IMR-90 (cell line): ENCODE results near the gene CLSTN1. TPM values are rescaled to one million over a fixed set of nuclear protein-coding genes. Genes with fewer than 3 reads are reported as not detected.

Experiments used
- ATAC-seq: fragments of 200-7000 bp; cut with Tn5 transposase; 2 replicates; pipeline ENCODE4 v1.9.1; 2020; ENCODE audit warnings: low read depth, mild to moderate bottlenecking, moderate library complexity
- BruUV-seq: library from RNA; stranded (reverse); fragments of 400-500 nt; replicated peaks from 2 replicates; lab custom pipeline; 2021; lab: Mats Ljungman, UMichigan
- CTCF ChIA-PET: fragments of 300-600 bp; formaldehyde crosslinking; extraction: SDS; loops from one replicate; lab custom pipeline; 2021; ENCODE audit warnings: antibody characterized with exemption; lab: Yijun Ruan, JAX
- POLR2A ChIA-PET: fragments of 300-600 bp; sonication (Branson Sonifier 250); formaldehyde crosslinking; loops from one replicate; lab custom pipeline; 2022; ENCODE audit warnings: antibody characterized with exemption; ENCODE audit not compliant: unreplicated experiment; lab: Charles Lee
- DNase-seq: peaks from one replicate; pipeline ENCODE4 v3.0.0; 2013
- H2AFZ ChIP-seq: replicated peaks from 2 replicates; pipeline ENCODE3; 2013; ENCODE audit warnings: low read length, mild to moderate bottlenecking; ENCODE audit not compliant: poor library complexity
- H2AK5ac ChIP-seq: 2 replicates; pipeline ENCODE4 v1.6.1; 2013; ENCODE audit warnings: low read depth, low read length, inconsistent platforms
- H2AK9ac ChIP-seq: replicated peaks from 2 replicates; pipeline ENCODE3; 2013; ENCODE audit warnings: mild to moderate bottlenecking, low read depth, low read length, moderate library complexity; ENCODE audit not compliant: poor library complexity
- H2BK120ac ChIP-seq: 2 replicates; pipeline ENCODE4 v1.6.1; 2013; ENCODE audit warnings: low read depth, low read length, inconsistent platforms
- H2BK15ac ChIP-seq: 3 replicates; pipeline ENCODE4 v1.6.1; 2013; ENCODE audit warnings: low read depth, low read length, inconsistent platforms
- H2BK20ac ChIP-seq: 2 replicates; pipeline ENCODE4 v1.6.1; 2013; ENCODE audit warnings: low read depth, mild to moderate bottlenecking, inconsistent platforms, low read length, moderate library complexity
- H2BK5ac ChIP-seq: 2 replicates; pipeline ENCODE4 v1.6.1; 2013; ENCODE audit warnings: mild to moderate bottlenecking, low read depth, low read length, inconsistent platforms; ENCODE audit not compliant: poor library complexity, severe bottlenecking
- H3K14ac ChIP-seq: replicated peaks from 2 replicates; pipeline ENCODE4 v1.6.1; 2013; ENCODE audit warnings: low read depth, low read length, inconsistent platforms
- H3K18ac ChIP-seq: 2 replicates; pipeline ENCODE4 v1.6.1; 2013; ENCODE audit warnings: low read depth, low read length, control low read depth
- H3K23ac ChIP-seq: 2 replicates; pipeline ENCODE4 v1.6.1; 2013; ENCODE audit warnings: low read depth, low read length, inconsistent platforms
- H3K27ac ChIP-seq: 2 replicates; pipeline ENCODE4 v1.5.1; 2013; ENCODE audit warnings: mild to moderate bottlenecking, control low read depth, low read length; ENCODE audit not compliant: insufficient read depth
- H3K27me3 ChIP-seq: 2 replicates; pipeline ENCODE4 v1.6.1; 2013; ENCODE audit warnings: low read length; ENCODE audit not compliant: control insufficient read depth, insufficient read depth
- H3K36me3 ChIP-seq: 2 replicates; pipeline ENCODE4 v1.6.1; 2013; ENCODE audit warnings: low read length, mixed read lengths; ENCODE audit not compliant: control insufficient read depth, insufficient read depth
- H3K4ac ChIP-seq: 2 replicates; pipeline ENCODE4 v1.6.1; 2013; ENCODE audit warnings: low read depth, low read length, inconsistent platforms
- H3K4me1 ChIP-seq: 2 replicates; pipeline ENCODE4 v1.6.1; 2013; ENCODE audit warnings: low read length, mixed read lengths; ENCODE audit not compliant: control insufficient read depth, insufficient read depth
- H3K4me2 ChIP-seq: 2 replicates; pipeline ENCODE4 v1.6.1; 2013; ENCODE audit warnings: low read depth, mild to moderate bottlenecking, control low read depth, low read length, moderate library complexity
- H3K4me3 ChIP-seq: 2 replicates; pipeline ENCODE4 v1.5.1; 2013; ENCODE audit warnings: low read depth, mild to moderate bottlenecking, control low read depth, low read length, moderate library complexity; ENCODE audit not compliant: insufficient read depth
- H3K56ac ChIP-seq: 2 replicates; pipeline ENCODE4 v1.6.1; 2013; ENCODE audit warnings: low read length, inconsistent platforms; ENCODE audit not compliant: insufficient read depth; ENCODE audit errors: extremely low read depth
- H3K79me1 ChIP-seq, 2 experiments: 2 replicates each; pipeline ENCODE4 v1.6.1; 2013; ENCODE audit warnings: low read length in 2 of 2, inconsistent platforms in 1 of 2, low read depth in 1 of 2
- H3K9ac ChIP-seq: 2 replicates; pipeline ENCODE4 v1.6.1; 2013; ENCODE audit warnings: low read depth, low read length, control low read depth
- H3K9me1 ChIP-seq: 2 replicates; pipeline ENCODE4 v1.6.1; 2013; ENCODE audit warnings: low read length, inconsistent platforms; ENCODE audit not compliant: insufficient read depth
- H3K9me3 ChIP-seq: 2 replicates; pipeline ENCODE4 v1.6.1; 2013; ENCODE audit warnings: low read length; ENCODE audit not compliant: control insufficient read depth, insufficient read depth
- H4K20me1 ChIP-seq: 2 replicates; pipeline ENCODE4 v1.6.1; 2013; ENCODE audit warnings: low read length, inconsistent platforms; ENCODE audit not compliant: insufficient read depth
- H4K5ac ChIP-seq: 2 replicates; pipeline ENCODE4 v1.6.1; 2013; ENCODE audit warnings: mild to moderate bottlenecking, low read depth, low read length, control low read depth
- H4K8ac ChIP-seq, 2 experiments: 2 replicates each; pipeline ENCODE4 v1.6.1; 2013; ENCODE audit warnings: low read depth in 2 of 2, low read length in 2 of 2, control low read depth in 1 of 2, inconsistent platforms in 1 of 2
- H4K91ac ChIP-seq: 2 replicates; pipeline ENCODE4 v1.6.1; 2013; ENCODE audit warnings: low read depth, low read length, inconsistent platforms; ENCODE audit not compliant: insufficient read depth
- BHLHE40 ChIP-seq: fragments of 150-350 bp; IDR thresholded peaks from 2 replicates; pipeline ENCODE4 v1.6.1; 2016; ENCODE audit warnings: mild to moderate bottlenecking, low read depth, low read length
- CEBPB ChIP-seq: IDR thresholded peaks from 2 replicates; pipeline ENCODE4 v1.6.1; 2012; ENCODE audit warnings: low read depth, low read length, improper control_type of control experiment
- CHD1 ChIP-seq: IDR thresholded peaks from 2 replicates; pipeline ENCODE4 v1.6.1; 2012; ENCODE audit warnings: low read depth, low read length, improper control_type of control experiment
- FOS ChIP-seq: fragments of 150-350 bp; IDR thresholded peaks from 2 replicates; pipeline ENCODE4 v1.6.1; 2016; ENCODE audit warnings: low read depth, low read length
- MAFK ChIP-seq: IDR thresholded peaks from 2 replicates; pipeline ENCODE4 v1.6.1; 2012; ENCODE audit warnings: low read depth, low read length, improper control_type of control experiment
- MXI1 ChIP-seq: IDR thresholded peaks from 2 replicates; pipeline ENCODE4 v1.6.1; 2012; ENCODE audit warnings: low read depth, mild to moderate bottlenecking, low read length, moderate library complexity, borderline replicate concordance
- NFE2L2 ChIP-seq: fragments of 150-350 bp; IDR thresholded peaks from 2 replicates; pipeline ENCODE4 v1.6.1; 2016; ENCODE audit warnings: low read depth, mild to moderate bottlenecking, low read length
- RAD21 ChIP-seq: IDR thresholded peaks from 2 replicates; pipeline ENCODE4 v1.6.1; 2012; ENCODE audit warnings: low read length, improper control_type of control experiment
- RCOR1 ChIP-seq: IDR thresholded peaks from 2 replicates; pipeline ENCODE4 v1.6.1; 2012; ENCODE audit warnings: mild to moderate bottlenecking, low read length, improper control_type of control experiment; ENCODE audit not compliant: insufficient replicate concordance
- SMC3 ChIP-seq: fragments of 150-350 bp; IDR thresholded peaks from 2 replicates; pipeline ENCODE4 v1.6.1; 2016; ENCODE audit warnings: low read depth, mild to moderate bottlenecking, antibody characterized with exemption, low read length, moderate library complexity
- WGBS, 2 experiments: methylation state at CpG; one replicate each; pipeline versions ENCODE4 v1.1.5 to v1.1.7; 2013; ENCODE audit warnings: missing lambda C conversion rate in 2 of 2; ENCODE audit not compliant: insufficient read length in 1 of 2; ENCODE audit errors: extremely low coverage in 2 of 2; 5-methylcytosine and 5-hydroxymethylcytosine counted together
- dilution Hi-C: fragments of 300-500 bp; cut with HindIII; formaldehyde crosslinking; loops from one replicate; pipeline ENCODE4 v1.14.3; 2018; ENCODE audit warnings: low sequenced_read_pairs; ENCODE audit not compliant: unreplicated experiment
- in situ Hi-C: fragments of 300-500 bp; cut with MboI; formaldehyde crosslinking; loops from 3 replicates; pipeline ENCODE4 v1.14.3; 2019; ENCODE audit warnings: low sequenced_read_pairs, inconsistent platforms, mixed read lengths
- intact Hi-C: fragments of 100-400 bp; cut with micrococcal nuclease; formaldehyde crosslinking; loops from 2 replicates; pipeline ENCODE4 v1.10.0; 2022
- polyA plus RNA-seq, 3 experiments: library from polyadenylated mRNA; depleted of rRNA; stranded (reverse); fragments of >200 nt; gene quantifications; 2 replicates each; pipeline ENCODE4 v1.2.3, GENCODE V29; 2012; ENCODE audit warnings: low replicate concordance in 1 of 3
- total RNA-seq: library from RNA; depleted of rRNA; stranded (reverse); fragments of >200 nt; gene quantifications from 2 replicates; pipeline ENCODE4 v1.2.3, GENCODE V29; 2012
- TF ChIP-seq, protein P1 (sequence below): fragments of 150-350 bp; IDR thresholded peaks from 2 replicates; pipeline ENCODE4 v1.6.1; 2017; ENCODE audit warnings: mild to moderate bottlenecking, antibody characterized with exemption, low read length, low read depth
- TF ChIP-seq, protein P2 (sequence below): fragments of 150-350 bp; IDR thresholded peaks from 2 replicates; pipeline ENCODE4 v1.6.1; 2016; ENCODE audit warnings: low read depth, mild to moderate bottlenecking, low read length, moderate library complexity, borderline replicate concordance
- TF ChIP-seq, protein P3 (sequence below): conservative IDR thresholded peaks from 2 replicates; pipeline ENCODE4 v1.5.1; 2012; ENCODE audit warnings: mild to moderate bottlenecking, low read depth, low read length, improper control_type of control experiment

The CLSTN1 gene
- total and polyA plus RNA-seq, 2 of the 4 experiments (the other 2 are of a cell fraction): 30.1 to 72.2 TPM

DNA sequence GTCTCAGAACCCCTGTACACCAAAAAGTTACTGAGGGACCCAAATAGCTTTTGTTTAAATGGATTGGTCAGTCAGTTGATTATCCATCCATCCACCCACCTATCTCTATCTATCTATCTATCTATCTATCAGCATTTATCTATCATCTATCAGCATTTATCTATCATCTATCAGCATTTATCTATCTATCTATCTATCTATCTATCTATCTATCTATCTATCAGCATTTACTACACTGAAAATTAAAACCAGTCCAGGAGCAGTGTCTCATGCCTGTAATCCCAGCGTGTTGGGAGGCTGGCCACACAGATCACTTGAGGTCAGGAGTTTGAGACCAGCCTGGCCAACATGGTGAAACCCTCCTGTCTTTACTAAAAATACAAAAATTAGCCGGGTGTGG lies 47.1 kb downstream of the CLSTN1 start:
- no peak overlapping the region for H3K27ac ChIP-seq
- in situ Hi-C loops: no loop called here
- no peak overlapping the region for H3K56ac ChIP-seq
- H4K20me1 ChIP-seq: peaks cover 28% of the 10 kb centered on the region
- ATAC-seq (no peak), DNase-seq (no peak)
- peaks cover 10% of the 10 kb centered on the region for H3K36me3 ChIP-seq
- H2AK9ac ChIP-seq: no peak overlapping the region
- TF ChIP-seq MAFK (no peak), FOS (no peak), RCOR1 (no peak), NFE2L2 (no peak), MXI1 (no peak), SMC3 (no peak), BHLHE40 (no peak), RAD21 (no peak), CHD1 (no peak), CEBPB (no peak)
- TF ChIP-seq, protein P1, sequence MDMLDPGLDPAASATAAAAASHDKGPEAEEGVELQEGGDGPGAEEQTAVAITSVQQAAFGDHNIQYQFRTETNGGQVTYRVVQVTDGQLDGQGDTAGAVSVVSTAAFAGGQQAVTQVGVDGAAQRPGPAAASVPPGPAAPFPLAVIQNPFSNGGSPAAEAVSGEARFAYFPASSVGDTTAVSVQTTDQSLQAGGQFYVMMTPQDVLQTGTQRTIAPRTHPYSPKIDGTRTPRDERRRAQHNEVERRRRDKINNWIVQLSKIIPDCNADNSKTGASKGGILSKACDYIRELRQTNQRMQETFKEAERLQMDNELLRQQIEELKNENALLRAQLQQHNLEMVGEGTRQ: no peak
- TF ChIP-seq, protein P2, sequence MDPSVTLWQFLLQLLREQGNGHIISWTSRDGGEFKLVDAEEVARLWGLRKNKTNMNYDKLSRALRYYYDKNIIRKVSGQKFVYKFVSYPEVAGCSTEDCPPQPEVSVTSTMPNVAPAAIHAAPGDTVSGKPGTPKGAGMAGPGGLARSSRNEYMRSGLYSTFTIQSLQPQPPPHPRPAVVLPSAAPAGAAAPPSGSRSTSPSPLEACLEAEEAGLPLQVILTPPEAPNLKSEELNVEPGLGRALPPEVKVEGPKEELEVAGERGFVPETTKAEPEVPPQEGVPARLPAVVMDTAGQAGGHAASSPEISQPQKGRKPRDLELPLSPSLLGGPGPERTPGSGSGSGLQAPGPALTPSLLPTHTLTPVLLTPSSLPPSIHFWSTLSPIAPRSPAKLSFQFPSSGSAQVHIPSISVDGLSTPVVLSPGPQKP: no peak
- TF ChIP-seq, protein P3, sequence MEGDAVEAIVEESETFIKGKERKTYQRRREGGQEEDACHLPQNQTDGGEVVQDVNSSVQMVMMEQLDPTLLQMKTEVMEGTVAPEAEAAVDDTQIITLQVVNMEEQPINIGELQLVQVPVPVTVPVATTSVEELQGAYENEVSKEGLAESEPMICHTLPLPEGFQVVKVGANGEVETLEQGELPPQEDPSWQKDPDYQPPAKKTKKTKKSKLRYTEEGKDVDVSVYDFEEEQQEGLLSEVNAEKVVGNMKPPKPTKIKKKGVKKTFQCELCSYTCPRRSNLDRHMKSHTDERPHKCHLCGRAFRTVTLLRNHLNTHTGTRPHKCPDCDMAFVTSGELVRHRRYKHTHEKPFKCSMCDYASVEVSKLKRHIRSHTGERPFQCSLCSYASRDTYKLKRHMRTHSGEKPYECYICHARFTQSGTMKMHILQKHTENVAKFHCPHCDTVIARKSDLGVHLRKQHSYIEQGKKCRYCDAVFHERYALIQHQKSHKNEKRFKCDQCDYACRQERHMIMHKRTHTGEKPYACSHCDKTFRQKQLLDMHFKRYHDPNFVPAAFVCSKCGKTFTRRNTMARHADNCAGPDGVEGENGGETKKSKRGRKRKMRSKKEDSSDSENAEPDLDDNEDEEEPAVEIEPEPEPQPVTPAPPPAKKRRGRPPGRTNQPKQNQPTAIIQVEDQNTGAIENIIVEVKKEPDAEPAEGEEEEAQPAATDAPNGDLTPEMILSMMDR: no peak
- no peak overlapping the region for H3K18ac ChIP-seq
- dilution Hi-C loops: no loop called here
- WGBS, 2 experiments: no CpG with 5 or more reads among the region's 2 CpGs
- no peak overlapping the region for H2AFZ ChIP-seq
- no peak overlapping the region for H4K8ac ChIP-seq
- H3K4me3 ChIP-seq: no peak overlapping the region
- no peak overlapping the region for H2BK20ac ChIP-seq
- H3K14ac ChIP-seq: no peak overlapping the region
- no peak overlapping the region for H2AK5ac ChIP-seq
- no peak overlapping the region for H2BK15ac ChIP-seq
- no peak overlapping the region for H4K5ac ChIP-seq
- H3K4me2 ChIP-seq: no peak overlapping the region
- H2BK120ac ChIP-seq: no peak overlapping the region
- no TSS peak for BruUV-seq
- H3K4ac ChIP-seq: no peak overlapping the region
- H3K9ac ChIP-seq: no peak overlapping the region
- ChIA-PET CTCF (interaction anchor here (1.2 kb wide), 1 partner anchor 8 kb away, joined by 4 read pairs; no protein-coding TSS in a partner anchor), POLR2A (no interaction called here)
- H3K9me1 ChIP-seq: peaks cover 6% of the 10 kb centered on the region
- H3K27me3 ChIP-seq: no peaks in the 10 kb centered on the region
- no peak overlapping the region for H4K91ac ChIP-seq
- intact Hi-C loops: no loop called here
- H3K79me1 ChIP-seq: peaks cover 31 to 66% of the 10 kb centered on the region in 2 experiments
- H3K23ac ChIP-seq: no peak overlapping the region
- H3K9me3 ChIP-seq: no peaks in the 10 kb centered on the region
- H2BK5ac ChIP-seq: no peak overlapping the region
- peaks cover 2% of the 10 kb centered on the region; the same call in 1 of the 2 replicates for H3K4me1 ChIP-seq
